Measurements from ENCODE around the gene TWIST2. TPM values are rescaled to one million over a fixed set of nuclear protein-coding genes. Genes with fewer than 3 reads are reported as not detected.

TWIST2 gene
- total and polyA plus RNA-seq, 2 donors from 2014 or later, result 0.56 to 1.4 TPM

- H3K36me3 ChIP-seq (ENCODE audit: control insufficient read depth in 2 of 3, insufficient read depth in 3 of 3, low read length in 3 of 3), result no peaks in the 10 kb centered on the region
- no peak overlapping the region for H3K4me3 ChIP-seq (ENCODE audit: low read length in 3 of 3)
- TF ChIP-seq CTCF (IDR thresholded peaks at IDR 0.05; ENCODE audit: borderline replicate concordance, extremely low read depth, insufficient read depth), result no peak
- no peak overlapping the region for H3K27ac ChIP-seq (ENCODE audit: low read depth in 2 of 2, low read length in 2 of 2)
- intact Hi-C loops (cut with DNase I), result no loop called here
- H3K9me3 ChIP-seq (ENCODE audit: control insufficient read depth in 2 of 3, insufficient read depth in 1 of 3, low read length in 3 of 3), result no peaks in the 10 kb centered on the region
- H3K4me1 ChIP-seq (ENCODE audit: control insufficient read depth in 2 of 3, insufficient read depth in 2 of 3, low read depth in 1 of 3, low read length in 3 of 3), result no peaks in the 10 kb centered on the region
- no peak overlapping the region for H3K9ac ChIP-seq (ENCODE audit: low read length in 3 of 3)
- DNase-seq (peak in 1 of 5 donors; percentile 11), FAIRE-seq (no peak)
- H3K27me3 ChIP-seq (ENCODE audit: control insufficient read depth, insufficient read depth, low read length), result no peaks in the 10 kb centered on the region
These were observed 66.7 kb downstream of the TWIST2 start for GRCh38 chr2:238914648-238915015.

- intact Hi-C loops (cut with DNase I), result no loop called here
- H3K9ac ChIP-seq (ENCODE audit: low read length in 3 of 3), result no peak overlapping the region
These were observed 67.3 kb downstream of the TWIST2 start for GRCh38 chr2:238915196-238915595.

GRCh38 chr2:238915596-238915995 is 67.7 kb downstream of the TWIST2 start:
- DNase-seq (peak in 2 of 5 donors; percentile 15 to 21), FAIRE-seq (no peak)
- Histone ChIP-seq H3K27ac (ENCODE audit: low read depth in 2 of 2, low read length in 2 of 2) (no peak overlapping the region), H3K4me3 (ENCODE audit: low read length in 3 of 3) (no peak overlapping the region), H3K4me1 (ENCODE audit: control insufficient read depth in 2 of 3, insufficient read depth in 2 of 3, low read depth in 1 of 3, low read length in 3 of 3) (no peaks in the 10 kb centered on the region), H3K9ac (ENCODE audit: low read length in 3 of 3) (no peak overlapping the region), H3K36me3 (ENCODE audit: control insufficient read depth in 2 of 3, insufficient read depth in 3 of 3, low read length in 3 of 3) (no peaks in the 10 kb centered on the region), H3K9me3 (ENCODE audit: control insufficient read depth in 2 of 3, insufficient read depth in 1 of 3, low read length in 3 of 3) (no peaks in the 10 kb centered on the region), H3K27me3 (ENCODE audit: control insufficient read depth, insufficient read depth, low read length) (no peaks in the 10 kb centered on the region)
- no peak for TF ChIP-seq CTCF (IDR thresholded peaks at IDR 0.05; ENCODE audit: borderline replicate concordance, extremely low read depth, insufficient read depth)
- intact Hi-C loops (cut with DNase I), result no loop called here

More at GRCh38 chr2:238915196-238915595, 67.3 kb downstream of the TWIST2 start:
- DNase-seq, result peak in 1 of 5 donors; percentile 18
- H3K4me1 ChIP-seq (ENCODE audit: control insufficient read depth in 2 of 3, insufficient read depth in 2 of 3, low read depth in 1 of 3, low read length in 3 of 3), result no peaks in the 10 kb centered on the region
- no peaks in the 10 kb centered on the region for H3K27me3 ChIP-seq (ENCODE audit: control insufficient read depth, insufficient read depth, low read length)
- no peak overlapping the region for H3K27ac ChIP-seq (ENCODE audit: low read depth in 2 of 2, low read length in 2 of 2)
- TF ChIP-seq CTCF (IDR thresholded peaks at IDR 0.05; ENCODE audit: borderline replicate concordance, extremely low read depth, insufficient read depth), result no peak
- no peaks in the 10 kb centered on the region for H3K9me3 ChIP-seq (ENCODE audit: control insufficient read depth in 2 of 3, insufficient read depth in 1 of 3, low read length in 3 of 3)
- no peak overlapping the region for H3K4me3 ChIP-seq (ENCODE audit: low read length in 3 of 3)
- H3K36me3 ChIP-seq (ENCODE audit: control insufficient read depth in 2 of 3, insufficient read depth in 3 of 3, low read length in 3 of 3), result no peaks in the 10 kb centered on the region
- FAIRE-seq, result no peak
